OCI-LY1 (cell line): ENCODE results near the gene NUMA1.

Experiments
- H2AFZ ChIP-seq: fragments of 200-600 bp; sonication (generic), shearing (Covaris generic); 2 replicates; pipeline ENCODE4 v1.6.0; 2014; ENCODE audit warnings: antibody characterized with exemption, mild to moderate bottlenecking, low read length
- H3F3A ChIP-seq: fragments of 200-600 bp; sonication (generic), shearing (Covaris generic); 2 replicates; pipeline ENCODE4 v1.6.0; 2014; ENCODE audit warnings: mild to moderate bottlenecking, antibody characterized with exemption, low read length, moderate library complexity; ENCODE audit not compliant: insufficient read depth
- H3K27ac ChIP-seq: fragments of 200-600 bp; sonication (generic); 2 replicates; pipeline ENCODE4 v1.5.1; 2014; ENCODE audit warnings: low read length, mixed run types, mild to moderate bottlenecking, low read depth; ENCODE audit not compliant: poor library complexity, severe bottlenecking
- H3K27me3 ChIP-seq: fragments of 200-600 bp; sonication (generic); 2 replicates; pipeline ENCODE4 v1.6.0; 2014; ENCODE audit warnings: antibody characterized with exemption, mild to moderate bottlenecking, low read length, moderate library complexity; ENCODE audit not compliant: insufficient read depth
- H3K36me3 ChIP-seq: fragments of 200-600 bp; sonication (generic); 2 replicates; pipeline ENCODE4 v1.6.1; 2014; ENCODE audit warnings: mild to moderate bottlenecking, antibody characterized with exemption, low read length, moderate library complexity, mixed read lengths; ENCODE audit not compliant: insufficient read depth
- H3K4me1 ChIP-seq: fragments of 200-600 bp; sonication (generic); 2 replicates; pipeline ENCODE4 v1.5.1; 2014; ENCODE audit warnings: mild to moderate bottlenecking, low read length, moderate library complexity; ENCODE audit not compliant: insufficient read depth, severe bottlenecking
- H3K4me2 ChIP-seq: fragments of 200-600 bp; sonication (generic), shearing (Covaris generic); 2 replicates; pipeline ENCODE4 v1.6.1; 2014; ENCODE audit warnings: low read length
- H3K4me3 ChIP-seq: fragments of 200-600 bp; sonication (generic); 2 replicates; pipeline ENCODE4 v1.5.1; 2014; ENCODE audit warnings: low read length, low read depth, mild to moderate bottlenecking, mixed read lengths; ENCODE audit not compliant: poor library complexity, severe bottlenecking
- H3K79me2 ChIP-seq: fragments of 200-600 bp; shearing (Covaris generic); 2 replicates; pipeline ENCODE4 v1.6.1; 2016; ENCODE audit warnings: mixed run types, low read length, mixed read lengths; ENCODE audit not compliant: insufficient read depth
- H3K9ac ChIP-seq: fragments of 200-600 bp; sonication (generic), shearing (Covaris generic); 2 replicates; pipeline ENCODE4 v1.6.1; 2014; ENCODE audit warnings: mild to moderate bottlenecking, low read length, mixed read lengths
- H3K9me2 ChIP-seq: fragments of 200-600 bp; sonication (generic), shearing (Covaris generic); 2 replicates; pipeline ENCODE4 v1.6.1; 2014; ENCODE audit warnings: low read depth, mild to moderate bottlenecking, low read length, mixed read lengths
- H3K9me3 ChIP-seq: fragments of 200-600 bp; shearing (Covaris generic); 2 replicates; pipeline ENCODE4 v1.6.1; 2014; ENCODE audit warnings: low read length, mixed read lengths
- H4K20me1 ChIP-seq: fragments of 200-600 bp; sonication (generic), shearing (Covaris generic); 2 replicates; pipeline ENCODE4 v1.6.0; 2016; ENCODE audit warnings: mild to moderate bottlenecking, low read length; ENCODE audit not compliant: insufficient read depth
- EZH2 ChIP-seq: fragments of 200-600 bp; sonication (generic), shearing (Covaris generic); IDR thresholded peaks from 2 replicates; pipeline ENCODE4 v1.8.0; 2017; ENCODE audit warnings: borderline replicate concordance, mixed run types, mild to moderate bottlenecking, antibody characterized with exemption, low read length, moderate library complexity, mixed read lengths
- TF ChIP-seq, protein P1 (sequence below): fragments of 200-600 bp; sonication (generic), shearing (Covaris generic); IDR thresholded peaks from 2 replicates; pipeline ENCODE4 v1.5.1; 2017; ENCODE audit warnings: mild to moderate bottlenecking, antibody characterized with exemption, low read length, moderate library complexity, mixed read lengths

Gene NUMA1

DNA sequence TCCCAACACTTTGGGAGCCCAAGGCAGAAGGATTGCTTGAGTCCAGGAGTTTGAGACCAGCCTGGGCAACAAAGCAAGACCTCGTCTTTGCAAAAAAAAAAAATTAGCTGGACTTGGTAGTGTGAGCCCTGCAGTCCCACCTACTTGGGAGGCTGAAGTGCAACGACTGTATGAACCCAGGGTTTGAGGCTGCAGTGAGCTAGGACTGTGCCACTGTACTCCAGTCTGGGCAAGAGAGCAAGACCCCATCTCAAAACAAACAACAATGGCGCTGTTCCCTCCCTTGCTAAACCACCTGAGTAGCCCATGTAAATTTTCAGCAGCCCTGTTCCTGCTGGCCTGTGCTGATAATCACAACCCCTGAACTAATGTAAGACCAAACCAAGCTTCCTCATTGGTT lies 19.7 kb upstream of the NUMA1 start:
- H3K27ac ChIP-seq, result no peak overlapping the region
- TF ChIP-seq EZH2, result no peak
- TF ChIP-seq, protein P1, sequence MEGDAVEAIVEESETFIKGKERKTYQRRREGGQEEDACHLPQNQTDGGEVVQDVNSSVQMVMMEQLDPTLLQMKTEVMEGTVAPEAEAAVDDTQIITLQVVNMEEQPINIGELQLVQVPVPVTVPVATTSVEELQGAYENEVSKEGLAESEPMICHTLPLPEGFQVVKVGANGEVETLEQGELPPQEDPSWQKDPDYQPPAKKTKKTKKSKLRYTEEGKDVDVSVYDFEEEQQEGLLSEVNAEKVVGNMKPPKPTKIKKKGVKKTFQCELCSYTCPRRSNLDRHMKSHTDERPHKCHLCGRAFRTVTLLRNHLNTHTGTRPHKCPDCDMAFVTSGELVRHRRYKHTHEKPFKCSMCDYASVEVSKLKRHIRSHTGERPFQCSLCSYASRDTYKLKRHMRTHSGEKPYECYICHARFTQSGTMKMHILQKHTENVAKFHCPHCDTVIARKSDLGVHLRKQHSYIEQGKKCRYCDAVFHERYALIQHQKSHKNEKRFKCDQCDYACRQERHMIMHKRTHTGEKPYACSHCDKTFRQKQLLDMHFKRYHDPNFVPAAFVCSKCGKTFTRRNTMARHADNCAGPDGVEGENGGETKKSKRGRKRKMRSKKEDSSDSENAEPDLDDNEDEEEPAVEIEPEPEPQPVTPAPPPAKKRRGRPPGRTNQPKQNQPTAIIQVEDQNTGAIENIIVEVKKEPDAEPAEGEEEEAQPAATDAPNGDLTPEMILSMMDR, result no peak
- peaks cover 59% of the 10 kb centered on the region for H3K36me3 ChIP-seq

DNA sequence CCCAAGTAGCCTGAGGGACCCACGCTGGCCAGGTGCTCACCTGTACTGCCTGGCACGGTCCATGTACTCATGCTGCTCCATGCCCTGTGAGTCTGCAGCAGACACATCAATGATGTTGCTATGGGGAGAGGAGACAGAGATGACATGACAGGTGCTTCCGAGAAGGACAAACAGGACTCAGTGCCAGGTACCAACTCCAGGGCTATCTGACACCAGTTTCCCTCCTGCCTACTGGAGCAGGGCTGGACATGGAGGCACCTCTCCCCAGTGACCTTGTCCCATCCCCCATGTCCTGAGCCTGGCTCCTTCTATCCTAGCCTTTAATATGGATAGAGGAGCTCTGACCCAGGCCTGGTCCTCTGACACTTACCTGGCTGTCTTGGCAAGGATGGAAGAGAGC lies 18.4 kb upstream of the NUMA1 start:
- peaks cover 65% of the 10 kb centered on the region for H3K36me3 ChIP-seq
- H4K20me1 ChIP-seq, result no peaks in the 10 kb centered on the region
- H3K9ac ChIP-seq, result no peak overlapping the region
- no peak overlapping the region for H3K27ac ChIP-seq
- H3K9me2 ChIP-seq, result no peaks in the 10 kb centered on the region
- H3K4me3 ChIP-seq, result no peak overlapping the region
- H2AFZ ChIP-seq, result no peak overlapping the region
- H3K4me1 ChIP-seq, result peaks cover 20% of the 10 kb centered on the region
- no peaks in the 10 kb centered on the region for H3F3A ChIP-seq
- H3K27me3 ChIP-seq, result no peaks in the 10 kb centered on the region
- no peak overlapping the region for H3K4me2 ChIP-seq
- TF ChIP-seq, protein P1, result no peak
- no peak for TF ChIP-seq EZH2
- no peaks in the 10 kb centered on the region for H3K9me3 ChIP-seq
- H3K79me2 ChIP-seq, result peaks cover 12% of the 10 kb centered on the region

More for the DNA sequence above, 19.7 kb upstream of the NUMA1 start:
- Histone ChIP-seq H2AFZ (no peak overlapping the region), H3K9me2 (no peaks in the 10 kb centered on the region), H4K20me1 (no peaks in the 10 kb centered on the region), H3K4me2 (0 out of 2 replicates have a peak overlapping the region, but pooled peaks have one; percentile 3), H3K9ac (no peak overlapping the region), H3K4me1 (peaks cover 23% of the 10 kb centered on the region), H3K27me3 (no peaks in the 10 kb centered on the region), H3F3A (no peaks in the 10 kb centered on the region), H3K79me2 (peaks cover 12% of the 10 kb centered on the region), H3K4me3 (no peak overlapping the region), H3K9me3 (no peaks in the 10 kb centered on the region)

DNA sequence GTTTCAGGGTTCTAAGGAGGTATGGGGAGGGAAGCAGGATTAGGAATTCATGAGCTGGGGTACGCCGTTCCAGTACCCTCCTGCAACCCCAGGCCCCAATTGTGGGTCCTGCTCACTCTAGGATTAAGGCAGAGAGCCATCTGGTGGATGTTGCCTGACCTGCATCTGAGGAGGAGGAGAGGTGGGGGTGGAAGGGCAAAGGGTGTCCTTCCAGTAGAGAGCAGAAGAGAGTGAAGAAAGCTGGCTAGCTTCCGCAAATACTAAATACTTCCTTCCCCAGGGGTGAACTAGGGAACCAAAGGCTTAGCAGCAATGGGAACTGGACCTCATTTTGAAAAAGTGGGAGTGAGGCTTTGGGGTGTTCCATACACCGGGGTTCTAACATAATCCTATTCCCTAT lies 10.9 kb upstream of the NUMA1 start:
- H2AFZ ChIP-seq, result no peak overlapping the region
- H3K4me2 ChIP-seq, result no peak overlapping the region
- TF ChIP-seq, protein P1, result peak; percentile 97
- TF ChIP-seq EZH2, result no peak
- H3K36me3 ChIP-seq, result peaks cover 54% of the 10 kb centered on the region
- no peak overlapping the region for H3K9ac ChIP-seq
- H3K4me3 ChIP-seq, result no peak overlapping the region
- no peaks in the 10 kb centered on the region for H4K20me1 ChIP-seq
- H3K27ac ChIP-seq, result peak overlapping the region; percentile 1
- H3F3A ChIP-seq, result no peaks in the 10 kb centered on the region
- no peaks in the 10 kb centered on the region for H3K9me2 ChIP-seq
- H3K9me3 ChIP-seq, result no peaks in the 10 kb centered on the region
- H3K79me2 ChIP-seq, result no peaks in the 10 kb centered on the region
- no peaks in the 10 kb centered on the region for H3K27me3 ChIP-seq
- no peaks in the 10 kb centered on the region for H3K4me1 ChIP-seq
